Tibial nerve (tissue), 4 donors: ENCODE data around the gene ASIC3. TPM values are rescaled to one million over a fixed set of nuclear protein-coding genes. Genes with fewer than 3 reads are reported as not detected.

ENCODE experiments used
- DNase-seq, 2 donors: peaks; one replicate each; pipeline ENCODE4 v3.0.0-alpha.2; 2019; ENCODE audit warnings: low spot score in 2 of 2
- H3K27ac ChIP-seq, 4 donors: fragments of 200-600 bp; sonication (generic) in 3 of 4; one replicate each; pipeline ENCODE4 v1.5.1; 2017 to 2019; ENCODE audit warnings: mild to moderate bottlenecking in 1 of 4
- H3K27me3 ChIP-seq, 2 donors: fragments of 200-600 bp; sonication (generic) in 1 of 2; one replicate each; pipeline versions ENCODE4 v1.5.1 to v1.6.0; 2017 to 2019
- H3K36me3 ChIP-seq, 3 donors: fragments of 200-600 bp; sonication (generic); one replicate each; pipeline ENCODE4 v1.5.1; 2018 to 2019
- H3K4me1 ChIP-seq, 4 donors: fragments of 200-600 bp; sonication (generic) in 3 of 4; one replicate each; pipeline ENCODE4 v1.5.1; 2017 to 2019
- H3K4me3 ChIP-seq, 4 donors: fragments of 200-600 bp; sonication (generic) in 3 of 4; one replicate each; pipeline ENCODE4 v1.5.1; 2017 to 2019; ENCODE audit warnings: mild to moderate bottlenecking in 1 of 4, moderate library complexity in 1 of 4
- H3K9me3 ChIP-seq, 4 donors: fragments of 200-600 bp; sonication (generic) in 3 of 4; one replicate each; pipeline ENCODE4 v1.5.1; 2017 to 2019
- CTCF ChIP-seq, 5 experiments: fragments of 200-600 bp in 3 of 5; fragments of 450-650 bp in 2 of 5; sonication (generic) in 3 of 5; IDR thresholded peaks; one replicate each; pipeline ENCODE4 v1.5.1; 2016 to 2019; ENCODE audit warnings: antibody characterized with exemption in 5 of 5, mild to moderate bottlenecking in 3 of 5, moderate library complexity in 2 of 5
- EP300 ChIP-seq, 2 donors: sonication (generic); formaldehyde crosslinking; IDR thresholded peaks; one replicate each; pipeline ENCODE4 v1.6.1; 2017; ENCODE audit warnings: antibody characterized with exemption in 2 of 2, mild to moderate bottlenecking in 1 of 2
- POLR2A ChIP-seq, 2 donors: fragments of 450-650 bp; IDR thresholded peaks; one replicate each; pipeline ENCODE4 v1.6.1; 2017; ENCODE audit warnings: antibody characterized with exemption in 2 of 2, mild to moderate bottlenecking in 2 of 2, moderate library complexity in 2 of 2
- WGBS, 2 donors: methylation state at CpG; one replicate each; pipeline ENCODE4 v1.1.5; 2018; 5-methylcytosine and 5-hydroxymethylcytosine counted together
- total RNA-seq, 4 donors: library from RNA; depleted of rRNA; stranded (reverse); fragments of >200 nt; gene quantifications; one replicate each; pipeline ENCODE4 v1.1.0, GENCODE V29; 2016

ASIC3 gene
- total RNA-seq, 4 donors from 2014 or later: 1.7 to 6.0 (median 4.0) TPM

GRCh38 chr7:151091003-151091402, 42.7 kb downstream of the ASIC3 start:
- peaks cover 0 to 71% (median 27%) of the 10 kb centered on the region in 4 donors for H3K4me1 ChIP-seq
- H3K4me3 ChIP-seq: no peak overlapping the region
- H3K36me3 ChIP-seq: no peaks in the 10 kb centered on the region
- no peaks in the 10 kb centered on the region for H3K9me3 ChIP-seq
- H3K27ac ChIP-seq: no peak overlapping the region
- no peaks in the 10 kb centered on the region for H3K27me3 ChIP-seq
- DNase-seq: no peak
- 83 to 86% methylated on average over 7 of the region's 7 CpGs for WGBS, 2 donors
- no peak for TF ChIP-seq EP300 (IDR thresholded peaks at IDR 0.05)
- TF ChIP-seq POLR2A (IDR thresholded peaks at IDR 0.05): no peak
- TF ChIP-seq CTCF (IDR thresholded peaks at IDR 0.05): no peak

- 49 to 51% methylated on average over 6 of the region's 6 CpGs for WGBS, 2 donors
- H3K4me3 ChIP-seq: no peak overlapping the region
- no peaks in the 10 kb centered on the region for H3K36me3 ChIP-seq
- DNase-seq: no peak
- H3K27ac ChIP-seq: no peak overlapping the region
- peaks cover 0 to 74% (median 27%) of the 10 kb centered on the region in 4 donors for H3K4me1 ChIP-seq
- no peaks in the 10 kb centered on the region for H3K9me3 ChIP-seq
- TF ChIP-seq CTCF (IDR thresholded peaks at IDR 0.05): peak in 2 of 5 experiments; percentile 10 to 19
- TF ChIP-seq EP300 (IDR thresholded peaks at IDR 0.05): no peak
- no peaks in the 10 kb centered on the region for H3K27me3 ChIP-seq
Observed at GRCh38 chr7:151091431-151091830, 43.1 kb downstream of the ASIC3 start.

- Histone ChIP-seq H3K27ac (no peak overlapping the region), H3K9me3 (no peaks in the 10 kb centered on the region), H3K4me3 (no peak overlapping the region), H3K36me3 (peaks cover 0 to 4% (median 0%) of the 10 kb centered on the region in 3 donors), H3K4me1 (peaks cover 0 to 76% (median 27%) of the 10 kb centered on the region in 4 donors), H3K27me3 (no peaks in the 10 kb centered on the region)
- TF ChIP-seq EP300 (IDR thresholded peaks at IDR 0.05): no peak
- no peak for TF ChIP-seq POLR2A (IDR thresholded peaks at IDR 0.05)
- TF ChIP-seq CTCF (IDR thresholded peaks at IDR 0.05): no peak
- 89% methylated on average over 14 of the region's 14 CpGs for WGBS, 2 donors
- DNase-seq: no peak
Observed at GRCh38 chr7:151091988-151092387, 43.7 kb downstream of the ASIC3 start.

- no peak overlapping the region for H3K4me3 ChIP-seq
Observed at GRCh38 chr7:151093748-151094147, 45.4 kb downstream of the ASIC3 start.

GRCh38 chr7:151094675-151095074, 46.3 kb downstream of the ASIC3 start:
- TF ChIP-seq CTCF (IDR thresholded peaks at IDR 0.05): no peak
- TF ChIP-seq EP300 (IDR thresholded peaks at IDR 0.05): no peak
- no peak for TF ChIP-seq POLR2A (IDR thresholded peaks at IDR 0.05)
- Histone ChIP-seq H3K9me3 (no peaks in the 10 kb centered on the region), H3K4me1 (peaks cover 0 to 58% (median 8%) of the 10 kb centered on the region in 4 donors), H3K27me3 (no peaks in the 10 kb centered on the region), H3K27ac (peak overlapping the region in 1 of 4 donors; percentile 12), H3K4me3 (no peak overlapping the region), H3K36me3 (peaks cover 0 to 4% (median 0%) of the 10 kb centered on the region in 3 donors)
- WGBS, 2 donors: 83 to 85% methylated on average over 5 of the region's 5 CpGs
- DNase-seq: no peak

More at GRCh38 chr7:151093748-151094147, 45.4 kb downstream of the ASIC3 start:
- TF ChIP-seq POLR2A (IDR thresholded peaks at IDR 0.05): no peak
- no peak for TF ChIP-seq EP300 (IDR thresholded peaks at IDR 0.05)
- no peak for TF ChIP-seq CTCF (IDR thresholded peaks at IDR 0.05)
- Histone ChIP-seq H3K9me3 (no peaks in the 10 kb centered on the region), H3K27me3 (no peaks in the 10 kb centered on the region), H3K36me3 (peaks cover 0 to 4% (median 0%) of the 10 kb centered on the region in 3 donors), H3K4me1 (peaks cover 0 to 64% (median 16%) of the 10 kb centered on the region in 4 donors), H3K27ac (no peak overlapping the region)
- 92 to 93% methylated on average over 6 of the region's 6 CpGs for WGBS, 2 donors
- DNase-seq: no peak
